HepG2 (cell line): ENCODE data around the gene USP35. TPM values are rescaled to one million over a fixed set of nuclear protein-coding genes. Genes with fewer than 3 reads are reported as not detected.

Experiments
- ATAC-seq: fragments of 200-7000 bp; cut with Tn5 transposase; 3 replicates; pipeline ENCODE4 v1.9.1; 2020; ENCODE audit warnings: mild to moderate bottlenecking, moderate library complexity
- BruUV-seq: library from RNA; stranded (reverse); fragments of 400-500 nt; replicated peaks from 2 replicates; lab custom pipeline; 2021; lab: Mats Ljungman, UMichigan
- CTCF ChIA-PET: fragments of 300-600 bp; formaldehyde crosslinking; extraction: SDS; loops from one replicate; lab custom pipeline; 2021; ENCODE audit warnings: low total read pairs, inconsistent platforms, low intra/inter-chr PET ratio; lab: Yijun Ruan, JAX
- POLR2A ChIA-PET: fragments of 350-600 bp; sonication (Branson Sonifier 250); formaldehyde crosslinking; loops from one replicate; lab custom pipeline; 2020; ENCODE audit warnings: antibody characterized with exemption, inconsistent platforms; lab: Yijun Ruan, JAX
- DNase-seq: peaks from one replicate; pipeline ENCODE4 v3.0.0-alpha.2; 2015; ENCODE audit warnings: low spot score
- FAIRE-seq: peaks from 3 replicates; lab custom pipeline; 2011; peaks lifted over from hg19 to GRCh38; lab: Jason Lieb, UNC
- H2AFZ ChIP-seq: one replicate; pipeline ENCODE4 v1.6.1; 2011; ENCODE audit warnings: low read length, inconsistent platforms
- H3K27ac ChIP-seq: fragments of 300-600 bp; 3 replicates; pipeline ENCODE4 v1.8.0; 2011; ENCODE audit warnings: mixed run types, mild to moderate bottlenecking, mixed read lengths, low read length, inconsistent platforms; ENCODE audit not compliant: insufficient read depth; ENCODE audit errors: extremely low read length
- H3K27me3 ChIP-seq, 2 experiments: fragments of 200-600 bp in 1 of 2; 2 replicates in 1 of 2; 3 replicates in 1 of 2; pipeline versions ENCODE4 v1.6.0 to v1.8.0; 2011; ENCODE audit warnings: low read length in 2 of 2, mild to moderate bottlenecking in 2 of 2, moderate library complexity in 2 of 2, inconsistent platforms in 1 of 2; ENCODE audit not compliant: insufficient read depth in 2 of 2, control insufficient read depth in 1 of 2
- H3K36me3 ChIP-seq, 2 experiments: fragments of 200-600 bp in 1 of 2; replicated peaks in 1 of 2; 2 replicates in 1 of 2; 3 replicates in 1 of 2; pipeline versions ENCODE4 v1.5.1 to v1.8.0; 2011; ENCODE audit warnings: low read length in 2 of 2, inconsistent platforms in 1 of 2; ENCODE audit not compliant: insufficient read depth in 2 of 2, control insufficient read depth in 1 of 2
- H3K4me1 ChIP-seq: 2 replicates; pipeline ENCODE4 v1.5.1; 2012; ENCODE audit warnings: low read length, inconsistent platforms; ENCODE audit not compliant: insufficient read depth
- H3K4me2 ChIP-seq: 2 replicates; pipeline ENCODE4 v1.6.0; 2011; ENCODE audit warnings: low read depth, low read length, inconsistent platforms
- H3K4me3 ChIP-seq, 3 experiments: fragments of 200-600 bp in 1 of 3; sonication (generic), shearing (Covaris generic) in 1 of 3; replicated peaks in 1 of 3; 2 replicates each; pipeline ENCODE4 v1.5.1; 2011 to 2016; ENCODE audit warnings: low read length in 3 of 3, inconsistent platforms in 2 of 3, low read depth in 2 of 3, mild to moderate bottlenecking in 2 of 3, control low read depth in 1 of 3, mixed read lengths in 1 of 3; ENCODE audit not compliant: insufficient read depth in 1 of 3
- H3K79me2 ChIP-seq: one replicate; pipeline ENCODE4 v1.6.1; 2011; ENCODE audit warnings: low read length, inconsistent platforms; ENCODE audit not compliant: insufficient read depth
- H3K9ac ChIP-seq: 2 replicates; pipeline ENCODE4 v1.6.0; 2011; ENCODE audit warnings: mild to moderate bottlenecking, low read depth, low read length, inconsistent platforms; ENCODE audit not compliant: insufficient read depth
- H3K9me3 ChIP-seq: 2 replicates; pipeline ENCODE4 v1.5.1; 2012; ENCODE audit warnings: mild to moderate bottlenecking, low read length
- H4K20me1 ChIP-seq: 2 replicates; pipeline ENCODE4 v1.6.0; 2011; ENCODE audit warnings: inconsistent platforms, mild to moderate bottlenecking, low read length, moderate library complexity; ENCODE audit not compliant: insufficient read depth
- MEIS2 ChIP-seq: sonication (generic); formaldehyde crosslinking; IDR thresholded peaks from 2 replicates; pipeline ENCODE4 v1.9.0; 2021; ENCODE audit warnings: mild to moderate bottlenecking, missing genetic modification reagents
- NR3C1 ChIP-seq: sonication (generic); formaldehyde crosslinking; IDR thresholded peaks from 2 replicates; pipeline ENCODE4 v1.4.0; 2020; ENCODE audit warnings: missing genetic modification reagents
- ZFP36L1 ChIP-seq: sonication (generic); formaldehyde crosslinking; IDR thresholded peaks from 2 replicates; pipeline ENCODE4 v1.8.0; 2022; ENCODE audit warnings: mild to moderate bottlenecking, missing genetic modification reagents, moderate library complexity
- ZNF343 ChIP-seq: sonication (generic); formaldehyde crosslinking; IDR thresholded peaks from 2 replicates; pipeline ENCODE4 v1.4.0; 2020; ENCODE audit warnings: mild to moderate bottlenecking, missing genetic modification reagents
- ZNF552 ChIP-seq: sonication (generic); formaldehyde crosslinking; IDR thresholded peaks from 2 replicates; pipeline ENCODE4 v1.9.0; 2022; ENCODE audit warnings: missing genetic modification reagents, mild to moderate bottlenecking, borderline replicate concordance
- ZNF572 ChIP-seq: sonication (generic); formaldehyde crosslinking; IDR thresholded peaks from 2 replicates; pipeline ENCODE4 v1.5.1; 2020; ENCODE audit warnings: mild to moderate bottlenecking, missing genetic modification reagents
- ZNF768 ChIP-seq: sonication (generic); formaldehyde crosslinking; IDR thresholded peaks from 2 replicates; pipeline ENCODE4 v1.4.0; 2020; ENCODE audit warnings: missing genetic modification reagents
- WGBS: methylation state at CpG from one replicate; pipeline ENCODE4 v1.1.6; 2017; ENCODE audit warnings: low lambda C conversion rate; 5-methylcytosine and 5-hydroxymethylcytosine counted together
- in situ Hi-C: cut with HindIII; loops from 2 replicates; pipeline ENCODE4 v1.10.0; 2017; ENCODE audit warnings: low pct_unique_long_range_greater_than_20kb; ENCODE audit not compliant: extremely low pct_ligation_motif_present
- intact Hi-C: fragments of 100-400 bp; cut with micrococcal nuclease; formaldehyde crosslinking; loops from one replicate; pipeline ENCODE4 v1.10.0; 2022; ENCODE audit not compliant: unreplicated experiment
- polyA plus RNA-seq, 8 experiments: library from polyadenylated mRNA; depleted of rRNA in 3 of 8; stranded (reverse) in 7 of 8; unstranded in 1 of 8; fragments of >200 nt; fragmentation: Illumina TruSeq in 4 of 8; extraction: Trizol in 4 of 8; gene quantifications; 2 replicates each; pipeline versions ENCODE4 v1.2.1 to v1.2.3, GENCODE V29; 2011 to 2016; ENCODE audit warnings: low read depth in 4 of 8, missing spikeins in 1 of 8, mixed read lengths in 1 of 8; ENCODE audit not compliant: insufficient read depth in 1 of 8
- total RNA-seq, 5 experiments: library from RNA; depleted of rRNA; stranded (reverse); fragments of >200 nt; fragmentation: Illumina TruSeq; extraction: Trizol; gene quantifications; 2 replicates each; pipeline ENCODE4 v1.2.3, GENCODE V29; 2016; ENCODE audit warnings: low read depth in 1 of 5
- TF ChIP-seq, protein P1 (sequence below): sonication (generic); formaldehyde crosslinking; IDR thresholded peaks from 2 replicates; pipeline ENCODE4 v1.5.0; 2020; ENCODE audit warnings: missing genetic modification reagents
- TF ChIP-seq, protein P2 (sequence below): sonication (generic); formaldehyde crosslinking; IDR thresholded peaks from 2 replicates; pipeline ENCODE4 v1.4.0; 2020; ENCODE audit warnings: missing genetic modification reagents

The USP35 gene
- total and polyA plus RNA-seq, 2 of the 13 experiments (the other 11 are each of a cell fraction or from before 2014, with no cell fraction given), result 4.6 to 7.7 TPM

DNA sequence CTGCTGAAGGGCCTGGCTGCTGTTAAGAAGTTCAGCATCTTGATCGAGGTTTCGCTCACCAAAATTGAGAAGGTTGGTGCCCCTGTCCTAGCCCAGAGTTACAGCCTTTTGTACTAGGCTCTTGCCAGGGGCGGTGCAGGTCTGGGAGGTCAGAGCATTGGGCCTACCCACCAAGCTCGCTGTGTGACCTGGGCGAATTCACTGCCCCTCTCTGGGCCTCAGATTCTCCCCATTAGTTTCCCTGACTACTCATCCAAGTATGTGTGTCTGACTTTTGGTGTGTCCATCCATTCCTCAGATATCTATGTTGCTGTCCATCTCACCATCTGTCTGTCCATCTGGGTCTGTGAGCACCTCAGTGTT is 10.9 kb downstream of the USP35 start:
- in situ Hi-C loops (no loop called here), intact Hi-C loops (no loop called here)
- no TSS peak for BruUV-seq
- TF ChIP-seq ZFP36L1 (CRISPR knock-in tag) (no peak), ZNF768 (CRISPR knock-in tag) (peak; percentile 92)
- no CpG with 5 or more reads among the region's 5 CpGs for WGBS
- Histone ChIP-seq H3K36me3 (peaks cover 12 to 32% of the 10 kb centered on the region in 2 experiments; a peak in 4 of 5 replicates), H3K4me1 (peaks cover 38% of the 10 kb centered on the region), H3K9ac (no peak overlapping the region), H4K20me1 (no peaks in the 10 kb centered on the region), H3K27ac (no peak overlapping the region), H3K4me3 (no peak overlapping the region), H2AFZ (no peak overlapping the region), H3K9me3 (no peaks in the 10 kb centered on the region), H3K27me3 (no peaks in the 10 kb centered on the region), H3K79me2 (no peaks in the 10 kb centered on the region), H3K4me2 (no peak overlapping the region)
- CTCF ChIA-PET, result no interaction called here
- FAIRE-seq (no peak), ATAC-seq (no peak), DNase-seq (no peak)
- POLR2A ChIA-PET, result no interaction called here

DNA sequence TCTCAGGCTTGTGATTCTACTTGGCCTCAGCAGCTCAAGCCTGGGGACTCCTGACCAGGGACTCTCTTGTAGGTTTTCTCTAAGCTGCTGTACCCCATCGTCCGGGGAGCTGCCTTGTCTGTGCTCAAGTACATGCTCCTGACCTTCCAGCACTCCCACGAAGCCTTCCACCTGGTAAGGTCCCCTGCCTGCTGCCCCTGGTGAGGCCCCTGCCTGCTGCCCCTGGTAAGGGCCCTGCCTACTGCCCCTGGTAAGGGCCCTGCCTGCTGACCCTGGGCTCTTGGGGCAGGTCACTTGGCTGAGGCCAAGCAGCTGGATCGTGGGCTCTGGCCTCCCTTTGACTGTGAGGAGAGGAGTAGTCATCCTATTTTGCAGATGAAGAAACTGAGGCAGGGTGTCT is 11.3 kb downstream of the USP35 start:
- TF ChIP-seq ZNF343 (CRISPR knock-in tag) (no peak), ZNF552 (CRISPR knock-in tag) (no peak), ZNF572 (CRISPR knock-in tag) (no peak), NR3C1 (CRISPR knock-in tag) (no peak), MEIS2 (CRISPR knock-in tag) (no peak)
- TF ChIP-seq, protein P1, sequence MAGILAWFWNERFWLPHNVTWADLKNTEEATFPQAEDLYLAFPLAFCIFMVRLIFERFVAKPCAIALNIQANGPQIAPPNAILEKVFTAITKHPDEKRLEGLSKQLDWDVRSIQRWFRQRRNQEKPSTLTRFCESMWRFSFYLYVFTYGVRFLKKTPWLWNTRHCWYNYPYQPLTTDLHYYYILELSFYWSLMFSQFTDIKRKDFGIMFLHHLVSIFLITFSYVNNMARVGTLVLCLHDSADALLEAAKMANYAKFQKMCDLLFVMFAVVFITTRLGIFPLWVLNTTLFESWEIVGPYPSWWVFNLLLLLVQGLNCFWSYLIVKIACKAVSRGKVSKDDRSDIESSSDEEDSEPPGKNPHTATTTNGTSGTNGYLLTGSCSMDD (CRISPR knock-in tag), result no peak
- TF ChIP-seq, protein P2, sequence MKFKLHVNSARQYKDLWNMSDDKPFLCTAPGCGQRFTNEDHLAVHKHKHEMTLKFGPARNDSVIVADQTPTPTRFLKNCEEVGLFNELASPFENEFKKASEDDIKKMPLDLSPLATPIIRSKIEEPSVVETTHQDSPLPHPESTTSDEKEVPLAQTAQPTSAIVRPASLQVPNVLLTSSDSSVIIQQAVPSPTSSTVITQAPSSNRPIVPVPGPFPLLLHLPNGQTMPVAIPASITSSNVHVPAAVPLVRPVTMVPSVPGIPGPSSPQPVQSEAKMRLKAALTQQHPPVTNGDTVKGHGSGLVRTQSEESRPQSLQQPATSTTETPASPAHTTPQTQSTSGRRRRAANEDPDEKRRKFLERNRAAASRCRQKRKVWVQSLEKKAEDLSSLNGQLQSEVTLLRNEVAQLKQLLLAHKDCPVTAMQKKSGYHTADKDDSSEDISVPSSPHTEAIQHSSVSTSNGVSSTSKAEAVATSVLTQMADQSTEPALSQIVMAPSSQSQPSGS (CRISPR knock-in tag), result no peak
- Histone ChIP-seq H3K4me1 (peaks cover 34% of the 10 kb centered on the region), H3K27me3 (no peaks in the 10 kb centered on the region), H3K79me2 (no peaks in the 10 kb centered on the region), H3K4me3 (no peak overlapping the region), H3K9ac (no peak overlapping the region), H2AFZ (no peak overlapping the region), H3K27ac (no peak overlapping the region), H3K9me3 (no peaks in the 10 kb centered on the region), H3K36me3 (peaks cover 12 to 34% of the 10 kb centered on the region in 2 experiments; a peak in 4 of 5 replicates), H4K20me1 (no peaks in the 10 kb centered on the region), H3K4me2 (no peak overlapping the region)
- ChIA-PET POLR2A (no interaction called here), CTCF (no interaction called here)
- intact Hi-C loops (no loop called here), in situ Hi-C loops (no loop called here)
- no TSS peak for BruUV-seq
- DNase-seq (no peak), FAIRE-seq (no peak), ATAC-seq (no peak)
- 100% methylated on average over 3 of the region's 4 CpGs for WGBS
